ENCODE results near the gene NPTX1. TPM values are rescaled to one million over a fixed set of nuclear protein-coding genes. Genes with fewer than 3 reads are reported as not detected.

Gene NPTX1
- total RNA-seq, 2 donors from 2014 or later: 0.83 to 6.1 TPM

GRCh38 chr17:80470603-80471002 lies 5.8 kb downstream of the NPTX1 start:
- no peak for ATAC-seq (replicated peaks in 1 of 2)

GRCh38 chr17:80469667-80470066 lies 6.7 kb downstream of the NPTX1 start:
- Mint-ChIP-seq H3K27me3 (ENCODE audit: low read depth) (peaks cover 52% of the 10 kb centered on the region), H3K9me3 (no peaks in the 10 kb centered on the region), H3K27ac (no peak overlapping the region), H3K4me3 (no peak overlapping the region), H3K4me1 (ENCODE audit: low read depth) (peaks cover 15% of the 10 kb centered on the region), H3K36me3 (ENCODE audit: insufficient read depth in 2 of 2) (no peaks in the 10 kb centered on the region)
- no peak for ATAC-seq (replicated peaks in 1 of 2)
- no peak for DNase-seq

More at GRCh38 chr17:80470603-80471002, 5.8 kb downstream of the NPTX1 start:
- H3K9me3 Mint-ChIP-seq: no peaks in the 10 kb centered on the region
- H3K27ac Mint-ChIP-seq: no peak overlapping the region
- DNase-seq: no peak
- H3K27me3 Mint-ChIP-seq (ENCODE audit: low read depth): peaks cover 61% of the 10 kb centered on the region
- H3K4me3 Mint-ChIP-seq: no peak overlapping the region
- peaks cover 19% of the 10 kb centered on the region for H3K4me1 Mint-ChIP-seq (ENCODE audit: low read depth)
- H3K36me3 Mint-ChIP-seq (ENCODE audit: insufficient read depth in 2 of 2): no peaks in the 10 kb centered on the region

- ATAC-seq (replicated peaks in 1 of 2) (no peak), DNase-seq (no peak)
- Mint-ChIP-seq H3K27me3 (ENCODE audit: low read depth) (peaks cover 45% of the 10 kb centered on the region), H3K4me1 (ENCODE audit: low read depth) (peaks cover 9% of the 10 kb centered on the region), H3K36me3 (ENCODE audit: insufficient read depth in 2 of 2) (no peaks in the 10 kb centered on the region), H3K4me3 (no peak overlapping the region), H3K9me3 (no peaks in the 10 kb centered on the region), H3K27ac (no peak overlapping the region)
These were observed 7.5 kb downstream of the NPTX1 start for GRCh38 chr17:80468781-80469493.

GRCh38 chr17:80468242-80468641 lies 8.2 kb downstream of the NPTX1 start:
- H3K27me3 Mint-ChIP-seq (ENCODE audit: low read depth): peaks cover 41% of the 10 kb centered on the region
- no peaks in the 10 kb centered on the region for H3K9me3 Mint-ChIP-seq
- DNase-seq (no peak), ATAC-seq (replicated peaks in 1 of 2) (no peak)
- H3K4me1 Mint-ChIP-seq (ENCODE audit: low read depth): peaks cover 9% of the 10 kb centered on the region
- H3K36me3 Mint-ChIP-seq (ENCODE audit: insufficient read depth in 2 of 2): no peaks in the 10 kb centered on the region
- no peak overlapping the region for H3K27ac Mint-ChIP-seq
- H3K4me3 Mint-ChIP-seq: no peak overlapping the region

GRCh38 chr17:80466188-80466705 lies 10.2 kb downstream of the NPTX1 start:
- no peak overlapping the region for H3K27ac Mint-ChIP-seq
- peaks cover 27% of the 10 kb centered on the region for H3K27me3 Mint-ChIP-seq (ENCODE audit: low read depth)
- DNase-seq: no peak
- H3K9me3 Mint-ChIP-seq: no peaks in the 10 kb centered on the region
- no peak overlapping the region for H3K4me3 Mint-ChIP-seq
- H3K4me1 Mint-ChIP-seq (ENCODE audit: low read depth): no peaks in the 10 kb centered on the region
- H3K36me3 Mint-ChIP-seq (ENCODE audit: insufficient read depth in 2 of 2): no peaks in the 10 kb centered on the region
- ATAC-seq (replicated peaks in 1 of 2): no peak

- Mint-ChIP-seq H3K27ac (no peak overlapping the region), H3K9me3 (no peaks in the 10 kb centered on the region), H3K4me3 (no peak overlapping the region), H3K36me3 (ENCODE audit: insufficient read depth in 2 of 2) (no peaks in the 10 kb centered on the region), H3K27me3 (ENCODE audit: low read depth) (peaks cover 32% of the 10 kb centered on the region), H3K4me1 (ENCODE audit: low read depth) (no peaks in the 10 kb centered on the region)
- ATAC-seq (replicated peaks in 1 of 2) (no peak), DNase-seq (no peak)
These were observed 11.0 kb downstream of the NPTX1 start for GRCh38 chr17:80465327-80465974.

GRCh38 chr17:80464486-80464885 lies 11.9 kb downstream of the NPTX1 start:
- no peak overlapping the region for H3K4me3 Mint-ChIP-seq
- H3K27me3 Mint-ChIP-seq (ENCODE audit: low read depth): peaks cover 39% of the 10 kb centered on the region
- no peak overlapping the region for H3K27ac Mint-ChIP-seq
- H3K9me3 Mint-ChIP-seq: no peaks in the 10 kb centered on the region
- no peaks in the 10 kb centered on the region for H3K4me1 Mint-ChIP-seq (ENCODE audit: low read depth)
- DNase-seq (no peak), ATAC-seq (replicated peaks in 1 of 2) (no peak)
- H3K36me3 Mint-ChIP-seq (ENCODE audit: insufficient read depth in 2 of 2): no peaks in the 10 kb centered on the region

- no peak overlapping the region for H3K4me3 Mint-ChIP-seq
- DNase-seq (no peak), ATAC-seq (replicated peaks in 1 of 2) (no peak)
- H3K27me3 Mint-ChIP-seq (ENCODE audit: low read depth): peaks cover 40% of the 10 kb centered on the region
- H3K4me1 Mint-ChIP-seq (ENCODE audit: low read depth): no peaks in the 10 kb centered on the region
- H3K9me3 Mint-ChIP-seq: no peaks in the 10 kb centered on the region
- H3K36me3 Mint-ChIP-seq (ENCODE audit: insufficient read depth in 2 of 2): no peaks in the 10 kb centered on the region
- no peak overlapping the region for H3K27ac Mint-ChIP-seq
These were observed 12.5 kb downstream of the NPTX1 start for GRCh38 chr17:80463784-80464400.

GRCh38 chr17:80461528-80462160 lies 14.8 kb downstream of the NPTX1 start:
- Mint-ChIP-seq H3K9me3 (no peaks in the 10 kb centered on the region), H3K27me3 (ENCODE audit: low read depth) (peaks cover 41% of the 10 kb centered on the region), H3K4me1 (ENCODE audit: low read depth) (peaks cover 11% of the 10 kb centered on the region), H3K27ac (no peak overlapping the region), H3K4me3 (no peak overlapping the region), H3K36me3 (ENCODE audit: insufficient read depth in 2 of 2) (no peaks in the 10 kb centered on the region)
- ATAC-seq (replicated peaks in 1 of 2) (no peak), DNase-seq (no peak)

GRCh38 chr17:80460429-80460834 lies 16.0 kb downstream of the NPTX1 start:
- Mint-ChIP-seq H3K36me3 (ENCODE audit: insufficient read depth in 2 of 2) (no peaks in the 10 kb centered on the region), H3K4me1 (ENCODE audit: low read depth) (peaks cover 20% of the 10 kb centered on the region), H3K4me3 (no peak overlapping the region), H3K9me3 (no peaks in the 10 kb centered on the region), H3K27me3 (ENCODE audit: low read depth) (peaks cover 44% of the 10 kb centered on the region), H3K27ac (no peak overlapping the region)
- DNase-seq (no peak), ATAC-seq (replicated peaks in 1 of 2) (no peak)

- Mint-ChIP-seq H3K4me3 (no peak overlapping the region), H3K27ac (no peak overlapping the region), H3K27me3 (ENCODE audit: low read depth) (peaks cover 44% of the 10 kb centered on the region), H3K4me1 (ENCODE audit: low read depth) (peaks cover 25% of the 10 kb centered on the region), H3K36me3 (ENCODE audit: insufficient read depth in 2 of 2) (no peaks in the 10 kb centered on the region), H3K9me3 (no peaks in the 10 kb centered on the region)
- ATAC-seq (replicated peaks in 1 of 2) (no peak), DNase-seq (no peak)
These were observed 17.2 kb downstream of the NPTX1 start for GRCh38 chr17:80459234-80459633.

GRCh38 chr17:80458016-80458415 lies 18.4 kb downstream of the NPTX1 start:
- Mint-ChIP-seq H3K4me1 (ENCODE audit: low read depth) (peaks cover 38% of the 10 kb centered on the region), H3K9me3 (no peaks in the 10 kb centered on the region)

More at GRCh38 chr17:80458016-80458415, 18.4 kb downstream of the NPTX1 start:
- ATAC-seq (replicated peaks in 1 of 2) (no peak), DNase-seq (no peak)
- Mint-ChIP-seq H3K27me3 (ENCODE audit: low read depth) (peaks cover 44% of the 10 kb centered on the region), H3K27ac (no peak overlapping the region), H3K4me3 (no peak overlapping the region), H3K36me3 (ENCODE audit: insufficient read depth in 2 of 2) (peaks cover 1 to 3% of the 10 kb centered on the region in 2 donors)

All from activated T-cell treated with anti-CD3 and anti-CD28 coated beads, Interleukin-2, amount 50 U/mL, for 72 hours (primary cell).